ENCODE data around the gene ADRM1. TPM values are rescaled to one million over a fixed set of nuclear protein-coding genes. Genes with fewer than 3 reads are reported as not detected.

ADRM1 gene
- total and polyA plus RNA-seq, 8 donors = 30.0 to 96.9 (median 43.5) TPM

GRCh38 chr20:62326959-62327725, 24.3 kb downstream of the ADRM1 start:
- Histone ChIP-seq H3K36me3 (peaks cover 0 to 95% of the 10 kb centered on the region in 2 donors), H3K27me3 (no peaks in the 10 kb centered on the region), H3K4me3 (no peak overlapping the region), H3K4me1 (no peaks in the 10 kb centered on the region), H3K9me3 (no peaks in the 10 kb centered on the region), H3K27ac (no peak overlapping the region)
- intact Hi-C loops (cut with DNase I) = no loop called here
- peak in 1 of 4 donors; percentile 58 for DNase-seq
- TF ChIP-seq, protein P1, sequence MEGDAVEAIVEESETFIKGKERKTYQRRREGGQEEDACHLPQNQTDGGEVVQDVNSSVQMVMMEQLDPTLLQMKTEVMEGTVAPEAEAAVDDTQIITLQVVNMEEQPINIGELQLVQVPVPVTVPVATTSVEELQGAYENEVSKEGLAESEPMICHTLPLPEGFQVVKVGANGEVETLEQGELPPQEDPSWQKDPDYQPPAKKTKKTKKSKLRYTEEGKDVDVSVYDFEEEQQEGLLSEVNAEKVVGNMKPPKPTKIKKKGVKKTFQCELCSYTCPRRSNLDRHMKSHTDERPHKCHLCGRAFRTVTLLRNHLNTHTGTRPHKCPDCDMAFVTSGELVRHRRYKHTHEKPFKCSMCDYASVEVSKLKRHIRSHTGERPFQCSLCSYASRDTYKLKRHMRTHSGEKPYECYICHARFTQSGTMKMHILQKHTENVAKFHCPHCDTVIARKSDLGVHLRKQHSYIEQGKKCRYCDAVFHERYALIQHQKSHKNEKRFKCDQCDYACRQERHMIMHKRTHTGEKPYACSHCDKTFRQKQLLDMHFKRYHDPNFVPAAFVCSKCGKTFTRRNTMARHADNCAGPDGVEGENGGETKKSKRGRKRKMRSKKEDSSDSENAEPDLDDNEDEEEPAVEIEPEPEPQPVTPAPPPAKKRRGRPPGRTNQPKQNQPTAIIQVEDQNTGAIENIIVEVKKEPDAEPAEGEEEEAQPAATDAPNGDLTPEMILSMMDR (IDR thresholded peaks at IDR 0.05) = no peak
- no peak for ATAC-seq

GRCh38 chr20:62327726-62328495, 25.1 kb downstream of the ADRM1 start:
- H3K36me3 ChIP-seq = peaks cover 0 to 98% of the 10 kb centered on the region in 2 donors
- H3K4me1 ChIP-seq = no peaks in the 10 kb centered on the region
- no peak overlapping the region for H3K4me3 ChIP-seq
- H3K27ac ChIP-seq = no peak overlapping the region
- ATAC-seq (no peak), DNase-seq (peak in 1 of 4 donors; percentile 77)
- TF ChIP-seq, protein P1 (IDR thresholded peaks at IDR 0.05) = no peak
- H3K9me3 ChIP-seq = no peaks in the 10 kb centered on the region
- intact Hi-C loops (cut with DNase I) = no loop called here
- no peaks in the 10 kb centered on the region for H3K27me3 ChIP-seq

DNA sequence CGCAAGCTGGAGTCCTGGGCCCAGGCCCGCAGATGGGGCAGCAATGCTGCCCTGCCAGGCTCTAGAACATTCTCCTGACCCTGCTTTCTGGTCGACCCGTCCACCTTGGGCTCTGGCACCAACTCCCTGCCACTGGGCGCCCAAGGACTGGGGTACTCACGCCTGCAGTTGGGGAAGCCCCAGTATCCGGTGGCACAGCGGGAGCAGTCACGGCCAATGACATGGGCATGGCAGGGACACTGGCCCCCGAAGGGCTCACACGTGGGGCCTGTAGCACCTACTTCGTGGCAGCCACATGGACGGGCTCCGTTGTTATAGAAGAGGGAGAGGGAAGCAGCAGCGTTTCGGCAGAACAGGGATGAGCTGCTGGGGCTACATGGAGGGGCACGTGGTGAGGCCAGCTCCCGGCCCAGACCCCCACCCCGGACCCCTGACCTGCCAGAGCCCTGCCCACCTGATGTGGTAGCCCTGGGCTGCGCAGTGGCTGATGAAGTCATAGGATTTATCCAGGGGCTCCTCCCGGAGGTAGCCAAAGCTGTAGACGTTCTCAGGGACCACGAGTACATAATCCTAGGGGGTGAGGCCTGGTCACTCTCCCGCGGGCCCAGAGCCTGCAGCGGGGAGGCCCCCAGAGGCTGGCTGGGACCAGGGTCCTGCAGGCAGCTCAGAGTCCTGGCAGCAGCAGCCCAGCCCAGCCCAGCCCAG, 26.0 kb downstream of the ADRM1 start:
- ATAC-seq (no peak), DNase-seq (peak in 1 of 4 donors; percentile 63)
- H3K36me3 ChIP-seq = peaks cover 0 to 98% of the 10 kb centered on the region in 2 donors
- H3K4me1 ChIP-seq = no peaks in the 10 kb centered on the region
- no peaks in the 10 kb centered on the region for H3K27me3 ChIP-seq
- no peaks in the 10 kb centered on the region for H3K9me3 ChIP-seq
- intact Hi-C loops (cut with DNase I) = no loop called here
- H3K4me3 ChIP-seq = no peak overlapping the region
- TF ChIP-seq, protein P1 (IDR thresholded peaks at IDR 0.05) = no peak
- H3K27ac ChIP-seq = no peak overlapping the region

DNA sequence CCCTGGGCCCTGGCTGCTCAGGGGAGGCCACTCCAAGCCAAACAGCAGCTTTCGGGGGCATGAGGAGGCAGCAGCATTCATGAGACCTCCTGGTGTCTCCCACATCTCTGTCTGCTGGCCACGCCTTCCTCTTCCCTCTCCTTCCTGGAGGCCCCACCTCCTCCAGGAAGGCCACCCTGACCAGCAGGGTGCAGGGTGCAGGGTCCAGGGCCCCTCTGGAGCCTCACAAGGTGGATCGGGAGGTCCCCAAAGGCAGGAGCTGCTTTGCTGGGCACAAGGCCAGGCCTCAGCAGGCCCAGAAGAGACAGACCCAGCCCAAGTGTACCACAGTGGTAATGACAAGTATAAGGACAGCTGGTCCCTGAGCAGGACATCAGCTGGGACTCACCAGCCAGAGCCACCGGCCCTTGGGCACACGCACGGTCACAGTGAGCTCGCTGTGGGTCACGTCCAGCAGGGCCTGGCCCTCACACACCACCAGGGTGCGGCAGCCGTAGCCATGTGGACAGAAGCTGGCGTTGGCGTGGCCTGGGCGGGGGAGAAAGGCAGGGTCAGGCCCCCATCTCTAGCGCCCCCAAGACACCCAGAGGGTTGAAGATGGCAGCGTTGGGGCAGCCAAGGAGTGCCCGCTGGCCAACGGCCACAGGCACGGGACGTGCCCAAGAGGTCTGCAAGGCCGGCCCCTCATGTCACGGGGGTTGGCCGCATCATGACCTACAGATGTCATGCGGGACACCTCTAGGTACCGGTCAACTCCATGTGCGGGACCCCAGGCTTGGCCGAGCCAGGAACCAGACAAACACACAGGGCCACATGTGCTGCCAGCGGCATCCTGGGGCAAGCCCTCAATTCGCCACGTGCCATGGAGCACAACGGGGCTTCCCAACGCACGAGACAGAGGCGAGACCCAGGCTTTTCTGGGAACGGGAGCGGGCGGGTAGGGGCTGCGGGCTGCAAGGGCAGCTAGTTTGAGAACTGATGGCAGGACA, 26.9 kb downstream of the ADRM1 start:
- no peak overlapping the region for H3K27ac ChIP-seq
- H3K9me3 ChIP-seq = no peaks in the 10 kb centered on the region
- TF ChIP-seq, protein P1 (IDR thresholded peaks at IDR 0.05) = no peak
- H3K4me3 ChIP-seq = no peak overlapping the region
- no peak for ATAC-seq
- no peaks in the 10 kb centered on the region for H3K27me3 ChIP-seq
- no peaks in the 10 kb centered on the region for H3K4me1 ChIP-seq
- intact Hi-C loops (cut with DNase I) = no loop called here
- peaks cover 0 to 97% of the 10 kb centered on the region in 2 donors for H3K36me3 ChIP-seq
- DNase-seq = peak in 1 of 4 donors; percentile 78

Data from left lung (tissue), 10 donors.